ENCODE measurements around the gene LPP. TPM values are rescaled to one million over a fixed set of nuclear protein-coding genes. Genes with fewer than 3 reads are reported as not detected.

LPP gene
- total and polyA plus RNA-seq, 4 donors: 7.2 to 50.3 (median 26.4) TPM

- Histone ChIP-seq H3K36me3 (ENCODE audit: control insufficient read depth, insufficient read depth, low read length) (no peaks in the 10 kb centered on the region), H3K27me3 (ENCODE audit: control insufficient read depth, insufficient read depth, low read length) (no peaks in the 10 kb centered on the region), H3K9me3 (ENCODE audit: control insufficient read depth, insufficient read depth, low read length) (no peaks in the 10 kb centered on the region), H3K27ac (ENCODE audit: low read depth, low read length) (no peak overlapping the region), H3K4me3 (ENCODE audit: low read depth, low read length) (no peak overlapping the region), H3K4me1 (ENCODE audit: control insufficient read depth, insufficient read depth, low read length) (no peaks in the 10 kb centered on the region)
- no CpG with 5 or more reads among the region's 1 CpG for WGBS (ENCODE audit: insufficient coverage)
- no peak for DNase-seq (ENCODE audit: low read depth in 4 of 6, low spot score in 6 of 6)
These were observed 400.4 kb downstream of the LPP start for GRCh38 chr3:188554404-188554803.

GRCh38 chr3:188557235-188557634 lies 403.3 kb downstream of the LPP start:
- no peak overlapping the region for H3K4me3 ChIP-seq (ENCODE audit: low read depth, low read length)
- no peak for DNase-seq (ENCODE audit: low read depth in 4 of 6, low spot score in 6 of 6)
- H3K27ac ChIP-seq (ENCODE audit: low read depth, low read length): no peak overlapping the region
- WGBS (ENCODE audit: insufficient coverage): no CpG with 5 or more reads among the region's 3 CpGs
- no peaks in the 10 kb centered on the region for H3K27me3 ChIP-seq (ENCODE audit: control insufficient read depth, insufficient read depth, low read length)
- H3K9me3 ChIP-seq (ENCODE audit: control insufficient read depth, insufficient read depth, low read length): no peaks in the 10 kb centered on the region
- H3K4me1 ChIP-seq (ENCODE audit: control insufficient read depth, insufficient read depth, low read length): no peaks in the 10 kb centered on the region
- no peaks in the 10 kb centered on the region for H3K36me3 ChIP-seq (ENCODE audit: control insufficient read depth, insufficient read depth, low read length)

DNA sequence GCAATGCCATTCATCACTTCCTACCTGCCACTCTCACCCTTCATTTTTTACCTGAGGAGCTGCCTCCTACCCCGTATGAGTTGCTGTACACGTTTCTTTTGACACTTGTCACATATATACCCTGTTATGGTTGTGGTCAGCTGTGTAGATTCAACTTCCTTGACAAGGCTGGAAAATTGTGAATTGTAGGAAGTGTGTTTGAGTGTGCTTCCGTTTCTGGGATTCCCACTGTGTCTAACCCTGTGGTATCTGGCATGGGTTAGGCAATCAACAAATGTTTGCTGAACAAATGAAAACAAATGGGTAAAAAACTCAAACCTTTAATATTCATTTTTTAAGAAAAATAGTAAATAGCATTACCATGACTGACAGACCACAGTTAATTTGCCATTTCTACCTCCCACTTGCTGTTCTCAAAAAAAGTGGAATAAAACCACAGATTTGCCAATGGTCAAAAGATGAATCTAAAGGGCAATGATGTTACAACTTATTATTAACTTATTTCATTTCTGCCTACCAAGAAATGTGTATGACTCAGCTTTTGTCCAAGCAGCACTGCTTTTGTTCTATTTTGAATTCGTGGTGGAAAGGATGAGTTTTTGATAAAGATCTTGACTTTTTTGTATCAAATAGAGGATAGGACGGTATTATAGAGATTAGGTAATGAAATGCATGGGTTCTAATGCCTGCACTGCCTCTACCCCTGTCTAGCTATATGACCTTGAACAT lies 404.6 kb downstream of the LPP start:
- no peaks in the 10 kb centered on the region for H3K36me3 ChIP-seq (ENCODE audit: control insufficient read depth, insufficient read depth, low read length)
- H3K9me3 ChIP-seq (ENCODE audit: control insufficient read depth, insufficient read depth, low read length): no peaks in the 10 kb centered on the region
- WGBS (ENCODE audit: insufficient coverage): no CpG with 5 or more reads among the region's 5 CpGs
- no peaks in the 10 kb centered on the region for H3K27me3 ChIP-seq (ENCODE audit: control insufficient read depth, insufficient read depth, low read length)
- H3K4me3 ChIP-seq (ENCODE audit: low read depth, low read length): no peak overlapping the region
- DNase-seq (ENCODE audit: low read depth in 4 of 6, low spot score in 6 of 6): no peak
- H3K27ac ChIP-seq (ENCODE audit: low read depth, low read length): no peak overlapping the region
- H3K4me1 ChIP-seq (ENCODE audit: control insufficient read depth, insufficient read depth, low read length): no peaks in the 10 kb centered on the region

- Histone ChIP-seq H3K4me3 (ENCODE audit: low read depth, low read length) (no peak overlapping the region), H3K4me1 (ENCODE audit: control insufficient read depth, insufficient read depth, low read length) (no peaks in the 10 kb centered on the region), H3K36me3 (ENCODE audit: control insufficient read depth, insufficient read depth, low read length) (no peaks in the 10 kb centered on the region), H3K9me3 (ENCODE audit: control insufficient read depth, insufficient read depth, low read length) (no peaks in the 10 kb centered on the region), H3K27ac (ENCODE audit: low read depth, low read length) (no peak overlapping the region), H3K27me3 (ENCODE audit: control insufficient read depth, insufficient read depth, low read length) (no peaks in the 10 kb centered on the region)
- WGBS (ENCODE audit: insufficient coverage): no CpG with 5 or more reads among the region's 2 CpGs
- DNase-seq (ENCODE audit: low read depth in 4 of 6, low spot score in 6 of 6): peak in 1 of 6 donors; percentile 24
These were observed 405.1 kb downstream of the LPP start for GRCh38 chr3:188559072-188559429.

- Histone ChIP-seq H3K27ac (ENCODE audit: low read depth, low read length) (no peak overlapping the region), H3K9me3 (ENCODE audit: control insufficient read depth, insufficient read depth, low read length) (no peaks in the 10 kb centered on the region), H3K4me1 (ENCODE audit: control insufficient read depth, insufficient read depth, low read length) (no peaks in the 10 kb centered on the region), H3K36me3 (ENCODE audit: control insufficient read depth, insufficient read depth, low read length) (no peaks in the 10 kb centered on the region), H3K4me3 (ENCODE audit: low read depth, low read length) (no peak overlapping the region), H3K27me3 (ENCODE audit: control insufficient read depth, insufficient read depth, low read length) (no peaks in the 10 kb centered on the region)
- no peak for DNase-seq (ENCODE audit: low read depth in 4 of 6, low spot score in 6 of 6)
- WGBS (ENCODE audit: insufficient coverage): 100% methylated on average over 2 of the region's 2 CpGs
These were observed 405.9 kb downstream of the LPP start for GRCh38 chr3:188559856-188560255.

GRCh38 chr3:188562144-188562543 lies 408.2 kb downstream of the LPP start:
- Histone ChIP-seq H3K9me3 (ENCODE audit: control insufficient read depth, insufficient read depth, low read length) (no peaks in the 10 kb centered on the region), H3K4me1 (ENCODE audit: control insufficient read depth, insufficient read depth, low read length) (no peaks in the 10 kb centered on the region), H3K27me3 (ENCODE audit: control insufficient read depth, insufficient read depth, low read length) (no peaks in the 10 kb centered on the region), H3K4me3 (ENCODE audit: low read depth, low read length) (no peak overlapping the region), H3K36me3 (ENCODE audit: control insufficient read depth, insufficient read depth, low read length) (no peaks in the 10 kb centered on the region), H3K27ac (ENCODE audit: low read depth, low read length) (no peak overlapping the region)
- WGBS (ENCODE audit: insufficient coverage): no CpG with 5 or more reads among the region's 2 CpGs
- no peak for DNase-seq (ENCODE audit: low read depth in 4 of 6, low spot score in 6 of 6)

DNA sequence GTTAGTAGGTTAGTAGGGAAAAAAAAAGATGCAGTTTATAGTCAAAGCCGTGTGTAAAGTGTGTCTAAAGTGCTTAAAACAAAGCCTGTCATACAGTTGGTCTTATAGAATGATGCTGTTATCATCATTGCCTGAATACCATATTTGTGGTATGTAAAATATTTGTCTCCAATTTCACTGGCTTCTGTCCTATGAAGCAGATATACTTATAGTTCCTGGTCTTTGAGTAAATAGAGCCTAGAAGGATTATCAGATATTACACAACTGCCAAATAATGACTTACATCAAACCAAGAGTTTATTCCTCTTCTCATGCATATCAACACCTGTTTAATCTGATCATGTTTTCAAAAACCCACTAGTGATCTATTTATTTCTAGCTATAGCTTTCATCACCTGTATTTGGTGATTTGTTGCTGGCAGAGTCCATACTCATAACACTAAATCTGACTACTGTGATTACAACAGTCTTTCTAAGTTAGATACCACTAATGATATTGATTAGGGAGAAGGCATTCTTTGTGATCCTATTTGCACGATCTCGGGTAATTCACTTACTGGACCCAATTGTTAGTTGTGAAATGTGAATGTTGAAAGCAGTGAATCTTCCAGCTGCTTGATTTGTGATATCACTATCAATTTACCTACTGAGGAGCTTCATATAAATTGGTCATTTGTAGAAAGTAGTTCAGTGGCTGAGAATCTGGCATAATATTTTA lies 413.7 kb downstream of the LPP start:
- Histone ChIP-seq H3K4me3 (ENCODE audit: low read depth, low read length) (no peak overlapping the region), H3K27ac (ENCODE audit: low read depth, low read length) (no peak overlapping the region), H3K36me3 (ENCODE audit: control insufficient read depth, insufficient read depth, low read length) (no peaks in the 10 kb centered on the region), H3K9me3 (ENCODE audit: control insufficient read depth, insufficient read depth, low read length) (no peaks in the 10 kb centered on the region), H3K27me3 (ENCODE audit: control insufficient read depth, insufficient read depth, low read length) (no peaks in the 10 kb centered on the region), H3K4me1 (ENCODE audit: control insufficient read depth, insufficient read depth, low read length) (no peaks in the 10 kb centered on the region)
- no CpG with 5 or more reads among the region's 3 CpGs for WGBS (ENCODE audit: insufficient coverage)
- no peak for DNase-seq (ENCODE audit: low read depth in 4 of 6, low spot score in 6 of 6)

DNA sequence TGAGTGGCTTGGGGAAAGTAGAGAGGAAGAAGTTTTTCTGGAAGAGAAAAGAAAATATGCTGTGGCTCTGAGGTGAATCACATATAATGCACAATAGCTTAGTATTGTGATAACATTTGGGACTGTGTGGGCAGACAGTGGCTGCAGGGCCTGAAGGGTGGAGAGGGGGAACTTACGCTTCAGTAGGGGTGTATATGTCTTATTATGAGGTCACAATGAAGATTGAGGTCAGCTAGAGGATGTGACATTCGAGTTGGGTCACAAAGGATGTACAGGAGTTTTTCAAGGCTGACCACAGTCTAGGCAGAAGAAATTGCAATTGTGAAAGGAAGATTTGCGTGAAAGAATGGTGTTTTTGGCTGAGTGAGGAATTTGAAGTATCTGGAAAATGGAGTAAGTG lies 414.8 kb downstream of the LPP start:
- H3K27ac ChIP-seq (ENCODE audit: low read depth, low read length): no peak overlapping the region
- no peak for DNase-seq (ENCODE audit: low read depth in 4 of 6, low spot score in 6 of 6)
- H3K27me3 ChIP-seq (ENCODE audit: control insufficient read depth, insufficient read depth, low read length): no peaks in the 10 kb centered on the region
- 88% methylated on average over 2 of the region's 3 CpGs for WGBS (ENCODE audit: insufficient coverage)
- no peak overlapping the region for H3K4me3 ChIP-seq (ENCODE audit: low read depth, low read length)
- H3K4me1 ChIP-seq (ENCODE audit: control insufficient read depth, insufficient read depth, low read length): no peaks in the 10 kb centered on the region
- no peaks in the 10 kb centered on the region for H3K36me3 ChIP-seq (ENCODE audit: control insufficient read depth, insufficient read depth, low read length)
- H3K9me3 ChIP-seq (ENCODE audit: control insufficient read depth, insufficient read depth, low read length): no peaks in the 10 kb centered on the region

GRCh38 chr3:188571531-188572095 lies 417.7 kb downstream of the LPP start:
- WGBS (ENCODE audit: insufficient coverage): 100% methylated on average over 1 of the region's 7 CpGs
- no peak overlapping the region for H3K27ac ChIP-seq (ENCODE audit: low read depth, low read length)
- DNase-seq (ENCODE audit: low read depth in 4 of 6, low spot score in 6 of 6): no peak
- H3K36me3 ChIP-seq (ENCODE audit: control insufficient read depth, insufficient read depth, low read length): no peaks in the 10 kb centered on the region
- no peaks in the 10 kb centered on the region for H3K27me3 ChIP-seq (ENCODE audit: control insufficient read depth, insufficient read depth, low read length)
- H3K4me1 ChIP-seq (ENCODE audit: control insufficient read depth, insufficient read depth, low read length): peaks cover 3% of the 10 kb centered on the region
- no peaks in the 10 kb centered on the region for H3K9me3 ChIP-seq (ENCODE audit: control insufficient read depth, insufficient read depth, low read length)
- H3K4me3 ChIP-seq (ENCODE audit: low read depth, low read length): no peak overlapping the region
